ENCODE data around the gene ADGRG7.

Gene ADGRG7

GRCh38 chr3:100600181-100601042, 9.0 kb upstream of the ADGRG7 start:
- DNase-seq, result no peak

- DNase-seq, result no peak
These were observed 6.6 kb upstream of the ADGRG7 start for GRCh38 chr3:100602506-100603444.

GRCh38 chr3:100603469-100603868, 5.9 kb upstream of the ADGRG7 start:
- DNase-seq, result no peak

GRCh38 chr3:100605358-100605757, 4.0 kb upstream of the ADGRG7 start:
- no peak for DNase-seq

- no peak for DNase-seq
These were observed 2.4 kb upstream of the ADGRG7 start for GRCh38 chr3:100606894-100607512.

GRCh38 chr3:100609963-100610362, 562 bp downstream of the ADGRG7 start:
- no peak for DNase-seq

GRCh38 chr3:100611221-100611620, 1.8 kb downstream of the ADGRG7 start:
- no peak for DNase-seq

- DNase-seq, result no peak
These were observed 4.5 kb downstream of the ADGRG7 start for GRCh38 chr3:100613721-100614390.

GRCh38 chr3:100614941-100615340, 5.5 kb downstream of the ADGRG7 start:
- DNase-seq, result no peak

GRCh38 chr3:100615684-100616083, 6.3 kb downstream of the ADGRG7 start:
- no peak for DNase-seq

- no peak for DNase-seq
These were observed 11.8 kb downstream of the ADGRG7 start for GRCh38 chr3:100621251-100621650.

- DNase-seq, result no peak
These were observed 18.1 kb downstream of the ADGRG7 start for GRCh38 chr3:100627491-100627890.

- DNase-seq, result no peak
These were observed 20.2 kb downstream of the ADGRG7 start for GRCh38 chr3:100629421-100630127.

- no peak for DNase-seq
These were observed 21.3 kb downstream of the ADGRG7 start for GRCh38 chr3:100630664-100631063.

GRCh38 chr3:100631236-100631635, 21.8 kb downstream of the ADGRG7 start:
- DNase-seq, result no peak

- DNase-seq, result no peak
These were observed 25.3 kb downstream of the ADGRG7 start for GRCh38 chr3:100634493-100635272.

GRCh38 chr3:100635273-100635701, 25.9 kb downstream of the ADGRG7 start:
- no peak for DNase-seq

GRCh38 chr3:100637197-100637631, 27.8 kb downstream of the ADGRG7 start:
- no peak for DNase-seq

GRCh38 chr3:100640633-100641032, 31.2 kb downstream of the ADGRG7 start:
- no peak for DNase-seq

- DNase-seq, result no peak
These were observed 32.2 kb downstream of the ADGRG7 start for GRCh38 chr3:100641471-100642032.

GRCh38 chr3:100645913-100646312, 36.5 kb downstream of the ADGRG7 start:
- DNase-seq, result no peak
